HL-60/S4 (cell line): ENCODE results near the gene NCOA1.
"Not testable (repeated sequence)": the region's sequence is repeated elsewhere in the genome, so short reads cannot be mapped to it uniquely, and the experiment has no call there.

Experiments used
- in situ Hi-C: fragments of 300-500 bp; cut with MboI; formaldehyde crosslinking; loops from 2 replicates; pipeline ENCODE4 v1.14.3; 2022; ENCODE audit warnings: low sequenced_read_pairs

Gene NCOA1

DNA sequence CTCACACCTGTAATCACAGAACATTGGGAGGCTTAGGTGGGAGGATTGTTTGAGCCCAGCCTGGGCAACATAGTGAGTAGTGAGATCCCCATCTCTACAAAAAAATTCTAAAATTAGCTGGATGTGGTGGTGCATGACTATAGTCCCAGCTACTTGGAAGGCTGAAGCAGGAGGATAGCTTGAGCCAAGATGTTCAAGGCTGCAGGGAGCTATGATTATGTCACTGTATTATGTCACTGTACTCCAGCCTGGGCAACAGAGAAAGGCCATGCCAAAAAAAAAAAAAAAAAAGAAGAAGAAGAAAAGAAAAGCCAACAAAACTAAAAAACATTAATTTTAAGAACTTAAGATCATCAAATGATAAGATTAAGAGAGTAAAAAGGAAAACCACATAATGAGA lies 17.4 kb upstream of the NCOA1 start:
- in situ Hi-C loops, result no loop called here

DNA sequence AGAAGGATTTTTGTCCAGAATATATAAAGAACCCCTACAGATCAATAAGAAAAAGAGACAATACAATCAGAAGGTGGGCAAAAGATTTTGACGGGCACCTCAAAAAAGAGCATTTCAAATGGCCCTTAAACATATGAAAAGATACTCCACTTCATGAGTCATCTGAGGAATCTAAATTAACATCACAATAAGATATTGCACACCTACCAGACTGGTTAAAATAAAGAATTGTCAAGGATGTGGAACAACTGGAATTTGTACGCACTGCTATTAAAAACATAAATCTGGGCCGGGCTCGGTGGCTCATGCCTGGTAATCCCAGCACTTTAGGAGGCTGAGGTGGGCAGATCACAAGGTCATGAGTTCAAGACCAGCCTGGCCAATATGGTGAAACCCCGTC lies 17.0 kb upstream of the NCOA1 start:
- in situ Hi-C loops, result no loop called here

DNA sequence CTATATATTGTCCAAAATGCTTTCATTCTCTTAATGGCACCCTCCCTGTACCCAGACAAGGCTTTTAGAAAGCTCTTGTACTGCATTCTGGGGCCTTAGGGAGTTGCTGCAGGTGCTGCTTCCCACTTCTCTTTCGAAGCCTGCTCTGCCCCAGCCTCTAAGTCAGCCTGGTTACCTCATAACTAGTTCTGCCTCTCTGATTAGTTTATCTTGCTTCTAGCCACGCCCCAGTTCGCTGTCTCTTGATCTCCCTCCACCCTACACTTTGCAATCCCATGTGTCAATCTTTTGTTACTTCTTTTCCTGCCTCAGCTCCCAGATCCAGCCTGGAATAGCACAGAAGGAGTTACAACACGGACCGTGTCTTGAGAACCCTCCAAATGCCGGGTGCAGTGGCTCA lies 13.8 kb upstream of the NCOA1 start:
- in situ Hi-C loops, result no loop called here

DNA sequence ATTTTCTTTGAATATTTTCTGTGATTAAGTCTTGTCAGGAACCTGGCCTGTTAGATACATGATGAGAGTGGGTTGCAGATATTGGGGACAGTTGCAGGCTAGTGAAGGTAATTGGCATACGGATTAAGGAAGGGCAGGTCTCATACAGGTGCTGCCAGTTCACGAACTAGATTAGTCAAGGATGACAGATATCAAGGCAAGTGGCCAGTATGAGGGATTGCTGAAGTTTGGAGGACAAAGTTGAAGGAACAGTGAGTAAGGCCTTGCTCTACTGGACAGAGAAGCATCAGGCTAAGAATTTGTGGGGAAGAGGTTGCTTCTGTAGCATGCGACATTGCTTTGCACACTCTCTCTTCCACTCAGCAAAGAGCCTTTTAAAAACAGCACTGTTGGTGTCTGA lies 12.8 kb upstream of the NCOA1 start:
- in situ Hi-C loops, result no loop called here

DNA sequence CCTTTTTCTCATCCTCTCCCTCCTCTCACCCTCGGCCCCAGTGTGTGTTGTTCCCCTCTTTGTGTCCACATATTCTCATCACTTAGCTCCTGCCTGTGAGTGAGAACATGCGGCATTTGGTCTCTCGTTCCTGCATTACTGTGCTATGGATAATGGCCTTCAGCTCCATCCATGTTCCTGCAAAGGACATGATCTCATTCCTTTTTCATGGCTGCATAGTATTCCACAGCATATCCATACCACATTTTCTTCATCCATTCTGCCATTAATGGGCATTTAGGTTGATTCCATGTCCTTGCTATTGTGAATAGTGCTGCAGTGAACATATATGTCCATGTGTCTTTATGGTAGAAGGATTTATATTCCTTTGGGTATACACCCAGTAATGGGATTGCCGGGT lies 10.8 kb upstream of the NCOA1 start:
- in situ Hi-C loops, result no loop called here

DNA sequence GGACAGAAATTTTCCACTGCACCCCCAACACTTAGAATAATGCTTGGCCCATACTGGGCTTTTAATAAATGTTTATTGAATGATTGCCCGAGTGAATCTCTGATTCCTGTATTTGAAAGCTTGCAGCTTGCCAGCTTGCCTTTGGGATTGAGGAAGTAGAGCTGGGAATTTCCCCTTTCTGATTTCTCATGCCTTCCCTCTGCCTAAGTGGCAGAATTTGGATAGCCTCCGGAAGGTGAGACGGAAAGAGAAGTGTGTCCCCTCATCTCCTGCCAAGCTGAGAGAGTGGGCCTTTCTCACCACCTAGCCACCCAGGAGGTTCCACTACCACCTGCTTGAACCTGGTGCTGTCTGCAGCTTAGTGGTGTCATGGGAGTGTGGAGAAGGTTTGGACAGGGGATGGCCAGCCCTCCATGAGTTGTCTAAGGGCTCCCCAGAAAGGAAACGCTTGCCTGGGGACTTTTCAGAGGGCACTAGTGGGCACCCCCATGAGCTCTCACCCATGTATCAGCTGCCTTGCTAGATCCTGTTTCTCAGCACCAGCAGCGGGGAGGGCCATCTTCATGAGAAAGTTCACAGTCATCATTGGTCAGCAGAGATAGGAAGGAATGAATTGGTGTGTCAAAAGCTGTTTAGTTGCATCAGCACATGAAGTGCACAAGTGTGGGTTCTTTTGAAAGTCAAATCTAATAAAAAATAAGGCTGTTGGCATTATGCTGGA lies 8.6 kb upstream of the NCOA1 start:
- in situ Hi-C loops, result no loop called here

DNA sequence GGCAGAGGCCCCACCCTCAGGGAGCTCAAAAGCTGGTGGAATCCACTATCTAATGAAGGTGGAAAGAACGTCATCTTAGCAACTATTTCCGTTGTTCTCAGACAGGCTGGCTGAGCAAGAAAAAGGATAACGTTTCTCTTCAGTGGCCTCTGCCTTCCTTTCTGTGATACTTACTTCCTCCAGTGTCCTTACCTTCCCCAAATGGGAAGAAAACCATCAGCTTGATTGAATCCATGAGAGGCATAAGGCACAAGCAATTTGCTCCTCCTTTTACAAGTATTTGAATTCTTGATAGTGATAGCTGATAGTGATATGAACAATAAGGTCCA lies 8.1 kb upstream of the NCOA1 start:
- in situ Hi-C loops, result no loop called here

DNA sequence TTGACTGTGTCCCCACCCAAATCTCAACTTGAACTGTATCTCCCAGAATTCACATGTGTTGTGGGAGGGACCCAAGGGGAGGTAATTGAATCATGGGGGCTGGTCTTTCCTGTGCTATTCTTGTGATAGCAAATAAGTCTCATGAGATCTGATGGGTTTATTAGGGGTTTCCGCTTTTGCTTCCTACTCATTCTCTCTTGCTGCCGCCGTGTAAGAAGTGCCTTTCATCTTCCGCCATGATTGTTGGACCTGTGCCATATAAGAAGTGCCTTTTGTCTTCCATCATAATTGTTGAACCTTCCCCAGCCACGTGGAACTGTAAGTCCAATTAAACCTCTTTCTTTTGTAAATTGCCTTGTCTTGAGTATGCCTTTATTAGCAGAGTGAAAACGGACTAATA lies 6.4 kb upstream of the NCOA1 start:
- in situ Hi-C loops, result not testable (repeated sequence)

DNA sequence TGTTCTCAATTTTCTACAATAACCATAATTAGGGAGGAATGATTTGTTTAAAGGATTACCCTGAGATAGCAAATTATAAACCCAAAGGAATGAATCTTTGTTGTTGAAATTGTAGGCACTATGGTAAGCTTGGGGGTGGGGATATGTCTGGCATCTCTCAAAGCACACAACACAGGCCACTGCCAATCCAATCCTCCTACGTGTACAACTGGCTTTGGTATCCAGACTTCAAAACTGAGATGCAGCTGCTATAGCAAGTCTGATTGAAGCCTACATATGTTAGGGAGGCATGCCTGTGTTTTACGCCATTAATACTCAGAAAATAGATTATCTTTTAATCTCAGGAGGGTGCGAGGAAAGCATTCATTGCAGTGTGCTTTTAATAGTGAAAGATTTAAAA lies 5.9 kb upstream of the NCOA1 start:
- in situ Hi-C loops, result no loop called here

DNA sequence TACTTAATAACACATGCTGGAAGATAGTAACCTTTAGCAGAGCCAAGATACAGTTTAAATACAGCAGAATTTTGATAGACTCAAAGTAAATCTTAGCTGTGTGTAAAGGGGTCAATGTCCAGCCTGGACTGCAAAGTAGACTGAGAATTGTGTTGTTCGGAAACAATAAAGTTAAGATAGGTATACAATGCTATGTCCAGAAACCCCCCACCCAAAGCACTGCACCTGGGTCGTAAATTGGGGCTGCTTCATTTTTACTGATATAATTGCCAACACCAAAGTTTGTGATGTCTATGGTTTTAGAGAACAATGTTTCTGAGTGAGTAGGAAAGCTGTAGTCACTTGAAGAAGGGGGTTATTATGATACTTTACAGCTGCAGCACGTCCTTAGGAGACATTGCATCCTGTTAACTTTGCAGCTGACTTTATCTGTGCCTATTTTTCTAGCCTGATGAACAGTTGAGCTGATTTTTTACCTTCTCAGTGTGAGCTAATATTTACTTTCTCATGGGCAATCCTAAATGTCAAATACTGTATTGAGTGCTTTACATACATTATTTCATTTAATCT lies 4.3 kb upstream of the NCOA1 start:
- in situ Hi-C loops, result no loop called here

DNA sequence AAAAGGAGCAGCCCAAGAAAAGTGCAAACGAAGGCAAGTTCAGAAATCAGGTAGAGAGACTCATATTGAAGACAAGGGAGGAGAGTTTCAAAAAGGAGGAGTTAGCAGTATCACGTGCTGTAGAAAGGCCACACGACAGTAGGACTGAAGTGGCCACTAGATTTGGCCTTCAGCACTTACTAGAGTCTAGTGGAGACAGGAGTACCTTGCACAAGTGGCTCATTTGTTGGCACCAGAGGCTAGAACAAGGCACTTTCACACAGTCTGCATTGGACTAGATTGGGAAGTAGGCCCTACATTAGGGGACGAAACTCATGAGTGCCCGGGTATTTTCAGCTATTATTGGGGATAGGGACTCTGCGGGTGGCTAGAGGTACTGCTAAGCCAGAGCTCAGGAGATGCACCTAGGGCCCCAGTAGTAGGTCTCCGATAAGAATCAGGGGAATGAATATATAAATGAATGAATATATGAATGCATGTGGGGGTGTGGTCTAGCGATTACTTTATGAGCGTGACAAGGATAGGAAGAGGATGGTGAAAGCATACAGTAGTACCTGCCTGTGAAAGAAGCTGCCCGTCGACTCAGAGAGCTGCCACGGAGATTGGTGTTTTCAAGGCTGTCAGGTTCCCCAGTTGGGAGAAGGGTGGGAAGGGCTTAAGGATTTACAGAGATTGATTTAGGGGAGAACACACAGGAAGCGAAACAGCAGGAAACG lies 1.4 kb upstream of the NCOA1 start:
- in situ Hi-C loops, result no loop called here

DNA sequence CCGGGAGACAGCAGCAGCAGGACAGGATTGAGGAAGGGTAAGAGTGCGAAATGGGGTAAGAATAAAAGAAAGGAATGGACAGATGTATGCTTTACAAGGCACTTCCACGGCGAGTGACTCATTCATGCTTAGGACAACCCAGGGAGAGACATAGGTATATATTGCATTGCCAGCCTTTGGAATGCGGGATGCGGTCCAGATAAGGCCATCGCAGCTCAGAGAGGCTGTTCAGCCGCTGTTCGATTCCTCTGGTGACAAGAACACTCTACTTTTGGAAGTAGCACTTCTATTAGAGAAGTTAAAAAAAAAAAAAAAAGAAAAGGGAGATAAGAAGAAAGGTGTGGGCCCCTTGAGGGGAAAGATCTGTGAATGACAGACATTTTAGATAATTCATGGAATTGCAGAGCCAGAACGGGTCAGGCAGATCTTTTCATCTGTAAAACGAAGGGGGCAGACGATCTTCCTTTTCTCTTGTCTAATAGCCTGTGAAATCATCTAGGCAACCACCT lies 819 bp upstream of the NCOA1 start:
- in situ Hi-C loops, result no loop called here

DNA sequence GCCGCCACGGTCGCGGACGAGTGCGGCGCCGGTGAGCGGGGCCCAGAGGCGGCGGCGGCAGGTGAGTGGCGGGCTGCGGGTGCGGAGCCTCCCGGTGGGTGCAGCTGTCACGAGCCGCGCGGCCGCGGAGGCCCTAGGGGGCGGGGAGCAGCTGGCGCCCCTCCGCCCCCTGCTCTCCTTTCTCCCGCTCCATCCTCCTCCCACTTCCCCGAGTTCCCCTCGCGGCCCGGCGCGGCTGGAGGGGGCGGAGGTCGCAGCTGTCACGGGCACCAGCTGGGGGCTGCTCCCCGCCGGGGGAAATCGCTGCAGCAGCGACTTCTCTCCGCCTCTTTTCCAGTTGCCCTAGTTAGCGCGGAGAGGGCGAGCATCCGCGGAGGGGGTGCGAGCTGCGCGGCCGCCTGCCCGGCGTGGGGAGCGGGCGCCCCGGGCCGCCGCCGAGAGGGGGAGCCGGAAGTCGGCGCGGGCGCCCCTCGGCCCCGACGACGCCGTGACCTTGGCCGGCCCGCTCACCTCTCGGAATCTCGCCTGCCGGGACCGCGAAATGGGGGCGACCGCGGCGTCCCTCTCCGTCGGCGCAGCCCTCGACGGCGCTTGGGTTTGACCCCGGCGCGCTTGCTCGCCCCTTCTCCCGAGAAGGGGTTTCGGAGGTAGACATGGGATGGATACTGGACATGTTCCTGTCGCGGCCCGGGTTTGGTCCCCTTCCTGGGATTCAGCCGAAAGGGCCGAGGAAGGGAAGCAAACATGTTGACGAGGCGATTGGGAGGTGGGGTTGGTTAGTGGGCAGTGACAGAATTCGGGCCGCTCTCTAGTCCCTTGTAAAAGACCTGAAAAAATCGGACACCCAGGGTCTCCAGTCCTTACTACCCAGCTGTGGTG lies 727 bp downstream of the NCOA1 start:
- in situ Hi-C loops, result no loop called here

DNA sequence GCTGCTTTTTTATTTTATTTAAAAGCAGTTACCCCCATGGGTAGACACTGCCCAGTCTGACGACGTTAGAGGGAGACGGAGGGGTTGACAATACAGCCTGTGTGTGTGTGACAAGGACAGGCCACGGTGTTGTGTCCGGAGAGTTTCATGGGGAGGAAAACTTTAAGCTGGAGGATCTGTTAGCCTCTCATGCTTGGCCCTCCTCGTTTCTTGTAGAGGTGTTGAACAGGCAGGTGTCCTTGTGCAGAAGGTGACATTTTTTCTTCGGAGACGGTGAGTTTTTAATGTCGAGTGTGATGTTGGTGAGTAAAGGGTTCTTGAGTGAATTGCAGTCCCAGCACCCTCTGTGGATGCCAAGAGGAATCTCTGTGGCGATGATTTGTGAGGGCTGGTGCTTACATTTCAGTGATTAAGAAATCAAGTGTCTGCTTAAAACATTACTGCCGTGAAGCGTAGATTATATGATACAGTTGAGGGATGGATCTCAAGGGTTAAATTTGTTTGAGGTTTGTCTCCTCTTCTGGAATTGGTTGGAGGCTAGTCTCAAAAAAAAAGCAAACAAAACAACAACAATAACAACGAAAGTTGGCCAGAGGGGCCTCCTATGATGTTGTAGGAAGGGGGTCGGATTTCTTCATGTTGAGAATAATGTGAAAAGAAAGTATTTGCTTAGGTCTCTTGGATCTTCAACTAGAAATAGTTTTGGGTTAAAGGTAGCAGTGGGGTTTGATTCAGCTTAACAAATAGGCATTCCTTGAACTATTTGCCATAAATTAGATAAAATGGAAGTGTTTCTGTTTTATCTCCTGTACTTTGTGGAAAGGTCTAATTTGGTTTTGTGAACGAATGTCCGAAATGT lies 1.6 kb downstream of the NCOA1 start:
- in situ Hi-C loops, result no loop called here

DNA sequence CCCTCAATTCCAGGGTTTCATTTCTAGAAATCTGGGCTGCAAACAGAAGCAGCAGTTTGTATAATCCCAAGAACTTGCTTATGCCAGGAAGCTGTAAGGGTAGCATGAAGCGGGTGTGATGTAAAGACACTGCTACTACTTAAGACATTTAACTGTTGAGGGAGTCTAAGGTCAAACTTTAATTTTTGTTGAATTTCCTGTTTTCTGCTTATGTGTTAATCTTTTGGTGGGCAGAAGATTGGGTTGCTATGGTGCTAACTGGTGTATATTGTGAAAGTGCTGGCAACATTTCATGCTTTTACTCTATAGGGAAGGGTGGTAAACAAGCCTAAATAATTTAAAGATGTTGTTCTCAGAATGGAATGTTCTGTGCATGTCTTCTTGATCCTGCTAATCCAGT lies 2.7 kb downstream of the NCOA1 start:
- in situ Hi-C loops, result no loop called here

DNA sequence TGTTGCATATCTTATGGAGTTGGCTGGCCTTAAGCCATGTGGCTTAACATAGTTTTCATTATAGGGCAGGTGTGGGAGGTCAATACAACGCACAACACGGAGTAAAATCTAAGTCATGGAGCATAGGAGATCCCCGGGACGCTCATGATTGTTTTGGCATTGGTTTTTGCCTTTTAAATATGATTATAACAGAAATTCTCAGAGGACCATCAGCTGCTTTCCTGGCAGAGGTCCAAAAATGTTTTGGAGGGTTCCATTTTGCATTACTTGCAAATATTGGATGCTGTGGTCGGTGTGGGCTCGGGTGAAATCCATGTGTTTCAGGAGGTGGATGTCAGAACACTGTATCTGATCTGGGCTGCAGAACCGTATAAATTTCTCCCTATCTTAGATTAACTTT lies 3.4 kb downstream of the NCOA1 start:
- in situ Hi-C loops, result no loop called here

DNA sequence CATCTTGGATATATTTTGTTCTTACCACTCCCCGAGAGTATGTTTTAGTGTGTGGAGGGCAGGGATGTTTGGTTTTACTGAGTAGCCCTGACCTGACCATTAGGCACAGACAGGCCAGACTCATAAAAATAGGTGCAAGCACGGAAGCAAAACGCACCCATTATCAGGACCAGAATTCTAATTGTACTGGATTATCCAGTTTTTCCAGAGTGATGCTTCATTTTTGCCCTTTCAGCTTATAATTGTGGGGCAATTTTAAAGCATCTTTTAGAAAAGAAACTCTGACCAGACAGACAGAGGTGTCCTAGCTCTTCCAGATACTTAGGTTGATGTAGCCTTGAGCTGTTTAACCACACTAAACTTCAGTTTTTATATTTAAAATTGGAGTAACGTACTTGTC lies 4.4 kb downstream of the NCOA1 start:
- in situ Hi-C loops, result no loop called here

DNA sequence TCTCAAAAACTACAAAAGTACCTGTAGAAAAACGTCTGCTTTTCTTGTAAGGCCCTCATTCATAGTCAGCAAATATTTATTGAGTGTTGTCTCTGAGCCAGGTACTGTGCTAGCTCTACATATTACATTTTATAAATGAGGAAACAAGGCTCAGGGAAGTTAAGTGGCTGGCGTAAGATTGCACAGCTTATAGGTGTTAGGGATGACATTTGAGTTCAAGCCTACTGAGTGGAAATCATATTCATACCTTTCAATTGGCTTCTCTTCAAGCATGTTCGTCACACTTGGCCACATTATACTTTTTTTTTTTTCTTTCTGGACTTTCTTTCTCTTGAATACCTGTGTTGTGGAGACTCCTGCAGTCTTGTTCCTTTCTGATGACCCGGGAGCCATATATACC lies 5.9 kb downstream of the NCOA1 start:
- in situ Hi-C loops, result no loop called here

DNA sequence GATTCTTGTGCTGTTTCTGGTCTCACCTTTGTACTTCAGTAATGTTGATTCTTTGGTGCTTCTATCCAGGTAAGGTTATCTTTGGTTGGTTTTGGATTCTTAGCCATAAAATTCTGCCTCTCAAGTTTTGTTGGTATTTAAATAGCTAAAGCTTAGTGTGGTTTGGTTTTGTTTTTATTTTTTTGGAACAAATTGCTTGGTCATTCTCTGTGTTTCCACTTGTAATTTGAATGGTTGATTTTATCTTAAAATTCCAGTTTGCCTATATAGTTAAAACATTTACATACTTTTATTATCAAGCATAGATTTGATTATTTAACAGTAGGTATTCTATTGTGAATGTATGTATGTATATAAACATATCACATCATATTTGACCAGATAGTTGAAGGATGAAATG lies 6.6 kb downstream of the NCOA1 start:
- in situ Hi-C loops, result no loop called here

DNA sequence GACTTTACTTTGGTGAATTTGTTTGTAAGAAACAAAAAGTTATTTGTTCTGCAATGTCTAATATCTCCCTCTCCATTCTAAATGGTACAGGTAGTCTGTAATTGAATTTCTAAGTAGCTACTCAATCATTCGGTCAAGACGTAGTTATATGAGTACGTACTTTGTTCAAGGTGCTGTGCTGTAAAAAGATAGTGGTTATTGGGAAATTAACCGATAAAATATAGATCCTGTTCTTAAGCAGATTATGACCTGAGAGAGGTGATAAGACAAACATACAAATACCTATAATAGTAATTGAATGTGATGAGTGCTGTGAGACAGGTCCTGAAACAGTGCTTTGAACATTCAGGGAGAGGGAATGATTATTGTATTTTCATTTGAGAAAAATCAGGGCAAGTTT lies 7.1 kb downstream of the NCOA1 start:
- in situ Hi-C loops, result no loop called here

DNA sequence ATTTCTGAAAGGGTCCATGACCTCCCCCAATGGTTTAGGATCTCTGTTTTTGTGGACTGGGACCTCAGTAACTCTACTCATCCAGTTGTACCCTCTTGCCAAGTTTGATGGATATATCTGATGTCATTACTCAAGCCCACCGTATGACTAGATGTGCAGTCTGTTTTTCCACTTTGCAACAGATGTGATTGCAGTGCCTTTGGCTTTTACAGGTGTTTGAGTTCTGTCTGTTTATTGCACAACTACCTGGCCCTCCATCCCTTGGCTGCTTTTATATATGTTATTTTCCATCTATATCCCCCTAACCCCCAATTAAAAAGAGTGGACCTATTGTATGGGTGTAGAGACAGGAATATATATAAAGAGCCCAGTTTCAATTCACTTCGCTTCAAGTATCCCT lies 10.8 kb downstream of the NCOA1 start:
- in situ Hi-C loops, result no loop called here
